ENCODE results near the gene CYP4B1. TPM values are rescaled to one million over a fixed set of nuclear protein-coding genes. Genes with fewer than 3 reads are reported as not detected.
"Not testable (repeated sequence)": the region's sequence is repeated elsewhere in the genome, so short reads cannot be mapped to it uniquely, and the experiment has no call there.

The CYP4B1 gene
- total RNA-seq, 4 donors from 2014 or later, result 578 to 1,081 (median 834) TPM

DNA sequence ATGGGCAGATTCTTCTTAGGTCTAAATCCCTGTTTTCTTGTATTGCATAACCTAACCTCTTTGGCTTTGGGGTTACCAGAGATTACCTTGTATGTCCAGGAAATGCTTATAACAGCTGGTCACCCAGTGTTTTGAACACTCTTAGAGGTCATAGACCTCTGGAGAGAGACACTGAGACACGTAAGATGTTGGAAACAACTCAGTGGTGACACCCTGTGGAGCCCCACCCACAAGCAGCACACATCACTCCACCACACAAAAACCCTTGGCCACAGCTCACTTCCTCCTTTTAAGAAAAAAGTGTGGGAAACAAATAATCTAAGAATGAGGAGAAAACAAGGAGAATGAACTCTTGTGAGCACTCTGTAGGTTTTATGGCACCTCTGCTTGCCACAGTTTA lies 26.3 kb upstream of the CYP4B1 start:
- H3K27ac ChIP-seq, result no peak overlapping the region
- peaks cover 0 to 43% (median 0%) of the 10 kb centered on the region in 4 donors for H3K9me3 ChIP-seq
- 35 to 42% methylated on average over 1 of the region's 1 CpG for WGBS, 2 donors
- H3K4me1 ChIP-seq, result no peaks in the 10 kb centered on the region
- peak in 1 of 2 donors; percentile 29 for DNase-seq (ENCODE audit: low spot score in 2 of 2)
- H3K36me3 ChIP-seq, result no peaks in the 10 kb centered on the region
- no peak overlapping the region for H3K4me3 ChIP-seq
- TF ChIP-seq CTCF (IDR thresholded peaks at IDR 0.05) (no peak), EP300 (IDR thresholded peaks at IDR 0.05) (no peak), POLR2A (IDR thresholded peaks at IDR 0.05) (no peak)
- no peaks in the 10 kb centered on the region for H3K27me3 ChIP-seq

- DNase-seq (ENCODE audit: low spot score in 2 of 2), result no peak
- H3K36me3 ChIP-seq, result no peaks in the 10 kb centered on the region
- peaks cover 0 to 39% (median 0%) of the 10 kb centered on the region in 4 donors for H3K9me3 ChIP-seq
- H3K27ac ChIP-seq, result no peak overlapping the region
- no peak for TF ChIP-seq EP300 (IDR thresholded peaks at IDR 0.05)
- TF ChIP-seq POLR2A (IDR thresholded peaks at IDR 0.05), result no peak
- no peak for TF ChIP-seq CTCF (IDR thresholded peaks at IDR 0.05)
- no peaks in the 10 kb centered on the region for H3K27me3 ChIP-seq
- 91 to 94% methylated on average over 1 of the region's 1 CpG for WGBS, 2 donors
- H3K4me3 ChIP-seq, result no peak overlapping the region
- no peaks in the 10 kb centered on the region for H3K4me1 ChIP-seq
Measured at GRCh38 chr1:46774297-46774696, 24.5 kb upstream of the CYP4B1 start.

DNA sequence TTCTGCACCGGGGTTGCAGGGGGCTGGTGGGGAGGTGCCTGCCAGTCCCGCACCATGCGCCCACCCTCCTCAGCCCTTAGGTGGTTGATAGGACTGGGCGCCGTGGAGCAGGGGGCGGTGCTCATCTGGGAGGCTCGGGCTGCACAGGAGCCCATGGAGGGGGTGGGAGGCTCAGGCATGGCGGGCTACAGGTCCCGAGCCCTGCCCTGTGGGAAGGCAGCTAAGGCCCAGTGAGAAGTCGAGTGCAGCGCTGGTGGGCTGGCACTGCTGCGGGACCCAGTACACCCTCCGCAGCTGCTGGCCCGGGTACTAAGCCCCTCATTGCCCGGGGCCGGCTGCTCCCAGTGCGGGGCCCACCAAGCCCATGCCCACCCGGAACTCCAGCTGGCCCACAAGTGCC lies 20.4 kb upstream of the CYP4B1 start:
- WGBS, 2 donors, result 94 to 96% methylated on average over 16 to 17 of the region's 18 CpGs
- not testable (repeated sequence) for H3K9me3 ChIP-seq; H3K36me3 ChIP-seq; H3K4me3 ChIP-seq; H3K27ac ChIP-seq; H3K27me3 ChIP-seq; DNase-seq (ENCODE audit: low spot score in 2 of 2); H3K4me1 ChIP-seq

- 86 to 91% methylated on average over 1 of the region's 1 CpG for WGBS, 2 donors
- H3K27me3 ChIP-seq, result no peaks in the 10 kb centered on the region
- no peaks in the 10 kb centered on the region for H3K36me3 ChIP-seq
- no peaks in the 10 kb centered on the region for H3K4me1 ChIP-seq
- H3K4me3 ChIP-seq, result no peak overlapping the region
- H3K27ac ChIP-seq, result no peak overlapping the region
- no peak for DNase-seq (ENCODE audit: low spot score in 2 of 2)
- no peaks in the 10 kb centered on the region for H3K9me3 ChIP-seq
- TF ChIP-seq EP300 (IDR thresholded peaks at IDR 0.05), result no peak
- TF ChIP-seq POLR2A (IDR thresholded peaks at IDR 0.05), result no peak
Measured at GRCh38 chr1:46784666-46785065, 14.2 kb upstream of the CYP4B1 start.

DNA sequence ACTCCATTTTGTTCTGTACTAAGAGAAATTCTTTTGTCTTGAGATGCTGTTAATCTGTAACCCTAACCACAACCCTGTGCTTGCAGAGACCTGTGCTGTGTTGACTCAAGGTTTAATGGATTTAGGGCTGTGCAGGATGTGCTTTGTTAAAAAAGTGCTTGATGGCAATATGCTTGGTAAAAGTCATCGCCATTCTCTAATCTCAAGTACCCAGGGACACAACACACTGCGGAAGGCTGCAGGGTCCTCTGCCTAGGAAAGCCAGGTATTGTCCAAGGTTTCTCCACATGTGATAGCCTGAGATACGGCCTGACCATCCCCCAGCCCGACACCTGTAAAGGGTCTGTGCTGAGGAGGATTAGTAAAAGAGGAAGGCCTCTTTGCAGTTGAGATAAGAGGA lies 10.2 kb upstream of the CYP4B1 start:
- H3K4me1 ChIP-seq; H3K27ac ChIP-seq; H3K27me3 ChIP-seq; H3K4me3 ChIP-seq; H3K36me3 ChIP-seq; DNase-seq (ENCODE audit: low spot score in 2 of 2); H3K9me3 ChIP-seq: not testable (repeated sequence)
- 72 to 73% methylated on average over 4 of the region's 4 CpGs for WGBS, 2 donors

GRCh38 chr1:46790446-46791101 lies 8.3 kb upstream of the CYP4B1 start:
- Histone ChIP-seq H3K27me3 (no peaks in the 10 kb centered on the region), H3K36me3 (no peaks in the 10 kb centered on the region), H3K9me3 (no peaks in the 10 kb centered on the region), H3K4me1 (no peaks in the 10 kb centered on the region), H3K4me3 (no peak overlapping the region), H3K27ac (no peak overlapping the region)
- TF ChIP-seq CTCF (IDR thresholded peaks at IDR 0.05) (no peak), POLR2A (IDR thresholded peaks at IDR 0.05) (no peak), EP300 (IDR thresholded peaks at IDR 0.05) (no peak)
- WGBS, 2 donors, result 25 to 38% methylated on average over 1 of the region's 1 CpG
- DNase-seq (ENCODE audit: low spot score in 2 of 2), result no peak

GRCh38 chr1:46793126-46793525 lies 5.7 kb upstream of the CYP4B1 start:
- peaks cover 0 to 3% (median 0%) of the 10 kb centered on the region in 4 donors for H3K4me1 ChIP-seq
- H3K27ac ChIP-seq, result no peak overlapping the region
- no peaks in the 10 kb centered on the region for H3K36me3 ChIP-seq
- TF ChIP-seq CTCF (IDR thresholded peaks at IDR 0.05), result no peak
- TF ChIP-seq POLR2A (IDR thresholded peaks at IDR 0.05), result no peak
- no peak for TF ChIP-seq EP300 (IDR thresholded peaks at IDR 0.05)
- H3K27me3 ChIP-seq, result no peaks in the 10 kb centered on the region
- 75 to 82% methylated on average over 3 of the region's 3 CpGs for WGBS, 2 donors
- DNase-seq (ENCODE audit: low spot score in 2 of 2), result no peak
- H3K9me3 ChIP-seq, result no peaks in the 10 kb centered on the region
- H3K4me3 ChIP-seq, result no peak overlapping the region

All from tibial nerve (tissue), 4 donors.